Measurements from ENCODE around the gene JMJD7.

- TF ChIP-seq CTCF (conservative IDR thresholded peaks at IDR 0.05; ENCODE audit: low read length), result no peak
- no peak for TF ChIP-seq EZH2phosphoT487 (IDR thresholded peaks at IDR 0.05; ENCODE audit: borderline replicate concordance)
These were observed 51.5 kb downstream of the JMJD7 start for GRCh38 chr15:41879321-41879845.

Data from Loucy (cell line).